Adrenal gland (tissue), 12 donors: ENCODE data around the gene SARM1. TPM values are rescaled to one million over a fixed set of nuclear protein-coding genes. Genes with fewer than 3 reads are reported as not detected.

Experiments used
- DNase-seq, 7 donors: peaks; one replicate each; pipeline ENCODE4 v3.0.0-alpha.2; 2019 to 2020
- H3K27ac ChIP-seq, 5 donors: fragments of 200-600 bp; sonication (generic) in 4 of 5; 1 replicate in 3 of 5; 2 replicates in 2 of 5; pipeline versions ENCODE4 v1.5.1 to v1.8.0; 2016 to 2020; ENCODE audit warnings: mild to moderate bottlenecking in 1 of 5
- H3K27me3 ChIP-seq: fragments of 200-600 bp; 2 replicates; pipeline ENCODE4 v1.8.0; 2021
- H3K36me3 ChIP-seq, 2 donors: fragments of 200-600 bp; replicated peaks in 1 of 2; 1 replicate in 1 of 2; 2 replicates in 1 of 2; pipeline versions ENCODE4 v1.5.1 to v1.8.0; 2018 to 2022
- H3K4me1 ChIP-seq, 2 donors: fragments of 200-600 bp; replicated peaks in 1 of 2; 1 replicate in 1 of 2; 2 replicates in 1 of 2; pipeline versions ENCODE4 v1.5.1 to v1.8.0; 2018 to 2021
- H3K4me3 ChIP-seq, 4 donors: fragments of 200-600 bp; sonication (generic) in 3 of 4; one replicate each; pipeline ENCODE4 v1.5.1; 2016 to 2018
- H3K9me3 ChIP-seq, 3 donors: fragments of 200-600 bp; sonication (generic) in 1 of 3; replicated peaks in 1 of 3; 1 replicate in 2 of 3; 2 replicates in 1 of 3; pipeline versions ENCODE4 v1.5.1 to v1.8.0; 2016 to 2021
- POLR2A ChIP-seq, 2 donors: fragments of 450-650 bp; IDR thresholded peaks; one replicate each; pipeline ENCODE4 v1.6.1; 2017; ENCODE audit warnings: antibody characterized with exemption in 2 of 2, mild to moderate bottlenecking in 2 of 2, moderate library complexity in 1 of 2
- WGBS, 4 donors: extraction: QIAGEN DNeasy Blood & Tissue Kit in 2 of 4; methylation state at CpG; one replicate each; pipeline versions ENCODE4 v1.1.5 to v1.1.7; 2013 to 2017; 5-methylcytosine and 5-hydroxymethylcytosine counted together
- intact Hi-C, 2 donors: fragments of 100-400 bp; cut with DNase I; formaldehyde crosslinking; loops; one replicate each; pipeline versions ENCODE4 v1.14.1 to v1.15.0; 2022 to 2023
- polyA plus RNA-seq, 3 donors: library from polyadenylated mRNA; stranded (reverse); fragments of 200-250 nt in 2 of 3; fragments of 350-450 nt in 1 of 3; fragmentation: Illumina TruSeq in 1 of 3; extraction: RNeasy Lipid Tissue Mini Kit (QIAGEN cat#74804) in 1 of 3; gene quantifications; one replicate each; pipeline ENCODE4 v1.2.3, GENCODE V29; 2013 to 2014
- total RNA-seq, 9 donors: library from RNA; depleted of rRNA in 4 of 9; stranded (reverse); fragments of >200 nt in 4 of 9; fragments of 120-200 nt in 1 of 9; fragmentation: NEBNext Ultra II Directional in 1 of 9; extraction: Animal tissue kit (Norgen Biotek cat#: 25700) in 1 of 9; gene quantifications; one replicate each; pipeline versions ENCODE4 v1.1.0 to v1.2.4, GENCODE V29; 2013 to 2023
- TF ChIP-seq, protein P1 (sequence below), 6 experiments: fragments of 450-650 bp in 4 of 6; fragments of 200-600 bp in 2 of 6; sonication (generic) in 1 of 6; IDR thresholded peaks; 1 replicate in 5 of 6; 2 replicates in 1 of 6; pipeline versions ENCODE4 v1.5.1 to v1.8.0; 2016 to 2021; ENCODE audit warnings: antibody characterized with exemption in 6 of 6, mild to moderate bottlenecking in 2 of 6, moderate library complexity in 1 of 6
- donor health status: healthy with polysubstance abuse.
- donor health status: Bipolar disorder and iron deficiency.
- donor health status: DM: yes; HTN: yes; CAD: no.
- donor health status: DM: no; HTN: no; CAD: no.
- donor health status: DM: no; HTN: no; CAD: no.
- donor health status: DM: yes; HTN: yes; CAD: no.

Gene SARM1
- total and polyA plus RNA-seq, 12 donors: 5.8 to 40.0 (median 23.9) TPM

DNA sequence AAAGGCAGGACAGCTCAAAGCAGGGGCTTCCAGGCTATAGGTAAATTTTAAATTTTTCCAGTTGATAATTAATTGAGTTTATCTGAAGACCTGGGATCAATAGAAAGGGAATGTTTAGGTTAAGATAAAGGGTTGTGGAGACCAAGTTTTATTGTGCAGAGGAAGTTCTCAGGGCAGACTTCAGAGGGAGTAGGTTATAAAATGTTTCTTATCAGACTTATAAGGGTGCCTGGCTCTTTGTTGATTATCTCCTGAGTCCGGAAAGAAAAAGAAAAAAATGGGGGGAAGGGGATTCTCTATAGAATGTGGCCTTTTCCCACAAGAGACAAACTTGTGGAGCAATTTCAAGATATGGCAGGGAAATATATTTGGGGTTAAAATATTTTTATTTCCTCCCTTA is 18.6 kb downstream of the SARM1 start:
- no peak overlapping the region for H3K4me3 ChIP-seq
- no peak overlapping the region for H3K27ac ChIP-seq
- 90 to 100% (median 95%) methylated on average over 1 of the region's 1 CpG for WGBS, 4 donors
- peaks cover 0 to 71% of the 10 kb centered on the region in 2 donors for H3K36me3 ChIP-seq
- intact Hi-C loops: no loop called here
- peaks cover 0 to 5% of the 10 kb centered on the region in 2 donors for H3K4me1 ChIP-seq
- no peak for DNase-seq
- TF ChIP-seq, protein P1, sequence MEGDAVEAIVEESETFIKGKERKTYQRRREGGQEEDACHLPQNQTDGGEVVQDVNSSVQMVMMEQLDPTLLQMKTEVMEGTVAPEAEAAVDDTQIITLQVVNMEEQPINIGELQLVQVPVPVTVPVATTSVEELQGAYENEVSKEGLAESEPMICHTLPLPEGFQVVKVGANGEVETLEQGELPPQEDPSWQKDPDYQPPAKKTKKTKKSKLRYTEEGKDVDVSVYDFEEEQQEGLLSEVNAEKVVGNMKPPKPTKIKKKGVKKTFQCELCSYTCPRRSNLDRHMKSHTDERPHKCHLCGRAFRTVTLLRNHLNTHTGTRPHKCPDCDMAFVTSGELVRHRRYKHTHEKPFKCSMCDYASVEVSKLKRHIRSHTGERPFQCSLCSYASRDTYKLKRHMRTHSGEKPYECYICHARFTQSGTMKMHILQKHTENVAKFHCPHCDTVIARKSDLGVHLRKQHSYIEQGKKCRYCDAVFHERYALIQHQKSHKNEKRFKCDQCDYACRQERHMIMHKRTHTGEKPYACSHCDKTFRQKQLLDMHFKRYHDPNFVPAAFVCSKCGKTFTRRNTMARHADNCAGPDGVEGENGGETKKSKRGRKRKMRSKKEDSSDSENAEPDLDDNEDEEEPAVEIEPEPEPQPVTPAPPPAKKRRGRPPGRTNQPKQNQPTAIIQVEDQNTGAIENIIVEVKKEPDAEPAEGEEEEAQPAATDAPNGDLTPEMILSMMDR (IDR thresholded peaks at IDR 0.05): no peak
- no peak for TF ChIP-seq POLR2A (IDR thresholded peaks at IDR 0.05)
- H3K9me3 ChIP-seq: no peaks in the 10 kb centered on the region
- H3K27me3 ChIP-seq: no peaks in the 10 kb centered on the region

DNA sequence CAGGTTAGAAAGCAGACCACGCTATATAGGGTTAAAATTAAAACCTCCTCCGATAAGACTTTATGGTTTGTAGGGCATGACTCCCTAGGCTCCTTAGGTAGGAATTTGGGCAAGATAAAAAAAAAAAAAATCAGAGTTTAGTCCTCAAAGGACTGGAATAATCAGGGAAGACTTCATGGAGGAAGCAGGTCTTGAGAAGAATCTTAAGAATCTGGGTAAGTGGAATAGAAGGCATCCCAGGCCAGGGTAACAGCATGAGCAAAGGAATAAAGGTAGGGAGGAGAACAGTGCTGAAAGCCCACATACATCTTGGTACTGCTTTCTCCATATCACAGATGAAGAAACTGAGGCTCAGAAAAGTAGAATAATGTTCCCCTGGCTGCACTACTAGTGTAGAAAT is 19.1 kb downstream of the SARM1 start:
- Histone ChIP-seq H3K9me3 (no peaks in the 10 kb centered on the region), H3K4me1 (peaks cover 0 to 6% of the 10 kb centered on the region in 2 donors), H3K36me3 (peaks cover 0 to 71% of the 10 kb centered on the region in 2 donors), H3K27me3 (no peaks in the 10 kb centered on the region), H3K27ac (no peak overlapping the region), H3K4me3 (no peak overlapping the region)
- intact Hi-C loops: no loop called here
- TF ChIP-seq POLR2A (IDR thresholded peaks at IDR 0.05): no peak
- TF ChIP-seq, protein P1 (IDR thresholded peaks at IDR 0.05): no peak
- WGBS, 4 donors: 89 to 100% (median 95%) methylated on average over 2 of the region's 2 CpGs
- no peak for DNase-seq

DNA sequence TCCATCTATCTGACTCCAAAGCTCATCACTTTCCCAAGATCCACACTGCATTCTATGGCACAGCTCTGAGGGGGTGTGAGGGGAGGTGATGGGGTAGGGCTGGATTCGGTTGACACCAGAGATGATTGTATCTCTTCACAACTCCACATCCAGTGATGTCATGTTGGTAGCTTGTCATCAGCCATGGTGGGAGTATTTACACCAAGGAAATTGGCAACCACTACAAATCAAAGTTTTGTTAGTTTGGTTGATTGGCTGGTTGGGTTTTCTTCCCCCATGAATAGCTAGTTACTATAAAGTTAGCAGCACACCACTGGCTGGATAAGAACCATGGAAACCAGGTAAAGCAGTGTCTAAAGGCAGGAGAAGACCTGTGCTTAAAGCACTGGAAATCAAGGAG is 19.5 kb downstream of the SARM1 start:
- Histone ChIP-seq H3K4me1 (peaks cover 0 to 6% of the 10 kb centered on the region in 2 donors), H3K36me3 (peaks cover 0 to 75% of the 10 kb centered on the region in 2 donors), H3K4me3 (no peak overlapping the region), H3K9me3 (no peaks in the 10 kb centered on the region), H3K27ac (no peak overlapping the region), H3K27me3 (no peaks in the 10 kb centered on the region)
- TF ChIP-seq, protein P1 (IDR thresholded peaks at IDR 0.05): no peak
- TF ChIP-seq POLR2A (IDR thresholded peaks at IDR 0.05): no peak
- intact Hi-C loops: no loop called here
- DNase-seq: no peak
- WGBS, 4 donors: 96 to 100% (median 99%) methylated on average over 1 of the region's 1 CpG

DNA sequence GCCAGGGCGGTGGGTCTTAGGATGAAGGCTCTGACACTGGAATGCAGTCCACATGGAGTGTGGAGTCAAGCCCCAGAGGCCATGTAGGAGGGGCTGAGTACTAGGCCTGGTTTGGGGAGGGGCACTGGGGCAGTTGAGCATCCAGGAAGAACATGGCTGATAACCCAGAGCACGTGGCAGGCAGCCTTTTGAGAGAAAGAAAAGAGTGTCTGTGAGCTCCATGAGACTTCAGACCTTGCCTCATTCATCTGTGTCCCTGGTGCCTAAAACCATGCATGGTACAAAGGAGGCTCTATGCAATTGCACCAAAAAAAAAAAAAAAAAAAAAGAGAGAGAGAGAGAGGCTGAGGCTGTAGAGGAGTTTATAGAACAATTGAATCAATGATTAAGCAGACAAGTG is 19.9 kb downstream of the SARM1 start:
- no peaks in the 10 kb centered on the region for H3K9me3 ChIP-seq
- no peak overlapping the region for H3K27ac ChIP-seq
- H3K36me3 ChIP-seq: peaks cover 0 to 78% of the 10 kb centered on the region in 2 donors
- no peak overlapping the region for H3K4me3 ChIP-seq
- 66 to 94% (median 73%) methylated on average over 2 of the region's 2 CpGs for WGBS, 4 donors
- no peak for TF ChIP-seq POLR2A (IDR thresholded peaks at IDR 0.05)
- TF ChIP-seq, protein P1 (IDR thresholded peaks at IDR 0.05): no peak
- H3K4me1 ChIP-seq: peaks cover 1 to 6% of the 10 kb centered on the region in 2 donors
- intact Hi-C loops: no loop called here
- no peak for DNase-seq
- no peaks in the 10 kb centered on the region for H3K27me3 ChIP-seq
